HT-29 (cell line): ENCODE results near the gene DCP1B. TPM values are rescaled to one million over a fixed set of nuclear protein-coding genes. Genes with fewer than 3 reads are reported as not detected.

Experiments
- DNase-seq: peaks from one replicate; pipeline ENCODE4 v3.0.0-alpha.2; 2015; ENCODE audit warnings: low spot score
- total RNA-seq: library from RNA; depleted of rRNA; stranded (reverse); fragments of >200 nt; shearing (Covaris generic); gene quantifications from 2 replicates; pipeline ENCODE4 v1.2.3, GENCODE V29; 2014; rRNA removed

DCP1B gene
- total RNA-seq, 1 experiment from 2014 or later: 2.6 TPM

- no peak for DNase-seq
Measured at GRCh38 chr12:1906579-1906978, 97.7 kb downstream of the DCP1B start.

DNA sequence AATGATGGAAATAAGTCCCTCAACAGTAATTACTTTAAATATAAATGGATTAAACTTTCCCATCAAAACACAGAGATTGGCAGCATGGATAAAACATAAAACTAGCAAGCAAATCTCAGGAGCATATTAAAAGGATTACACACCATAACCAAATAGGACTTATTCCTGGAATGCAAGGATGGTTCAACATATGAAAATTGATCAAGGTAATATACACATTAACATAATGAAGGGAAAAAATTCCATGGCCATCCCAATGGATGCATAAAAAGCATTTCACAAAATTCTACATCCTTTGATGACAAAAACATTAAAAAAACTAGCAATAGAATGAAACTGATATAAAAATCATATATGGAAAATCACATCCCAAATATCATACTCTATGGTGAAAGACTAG lies 99.4 kb downstream of the DCP1B start:
- no peak for DNase-seq

DNA sequence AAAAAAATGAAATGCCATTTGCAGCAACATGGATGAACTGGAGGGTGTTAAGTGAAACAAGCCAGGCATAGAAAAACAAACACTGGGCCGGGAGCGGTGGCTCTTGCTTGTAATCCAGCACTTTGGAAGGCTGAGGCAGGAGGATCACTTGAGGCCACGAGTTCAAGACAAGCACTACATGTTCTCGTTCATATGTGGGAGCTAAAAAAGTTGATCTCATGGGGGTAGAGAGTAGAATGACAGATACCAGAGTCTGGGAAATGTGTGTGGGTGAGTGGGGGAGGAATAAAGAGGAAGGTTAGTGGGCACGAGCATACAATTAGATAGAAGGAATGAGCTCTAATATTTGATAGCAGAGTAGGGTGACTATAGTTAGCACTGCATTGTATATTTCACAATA lies 107.3 kb downstream of the DCP1B start:
- no peak for DNase-seq

Other genes with a start within 250 kb of the DCP1B start
- gene LRTM2, start 183.9 kb downstream of the DCP1B start, total RNA-seq: not detected in 2 replicates
- gene CACNA2D4, start 85.8 kb downstream of the DCP1B start, total RNA-seq: 0.81 and 3.4 TPM in 2 replicates
- under 0.01 TPM in 1 of 2 replicates, not detected in the other for gene CACNA1C, start 48.5 kb upstream of the DCP1B start, total RNA-seq